Left cardiac atrium (tissue), 4 donors: ENCODE data around the gene GTF2H2C. TPM values are rescaled to one million over a fixed set of nuclear protein-coding genes. Genes with fewer than 3 reads are reported as not detected.
A peak's percentile ranks its signal among the peaks of the same experiment; 100 is the strongest.
"Not testable (repeated sequence)": the region's sequence is repeated elsewhere in the genome, so short reads cannot be mapped to it uniquely, and the experiment has no call there.

ENCODE experiments used
- ATAC-seq, 2 donors: fragments of 200-7000 bp; cut with Tn5 transposase; one replicate each; pipeline ENCODE4 v1.9.1; 2020; ENCODE audit warnings: mild to moderate bottlenecking in 2 of 2, moderate library complexity in 2 of 2
- DNase-seq: peaks from one replicate; pipeline ENCODE4 v3.0.0-alpha.2; 2020
- intact Hi-C, 2 donors: fragments of 100-400 bp; cut with DNase I; formaldehyde crosslinking; loops; one replicate each; pipeline versions ENCODE4 v1.14.1 to v1.15.1; 2022 to 2023
- total RNA-seq, 2 donors: library from RNA; stranded (reverse); fragmentation: NEBNext Ultra II Directional; extraction: Animal tissue kit (Norgen Biotek cat#: 25700); gene quantifications; one replicate each; pipeline ENCODE4 v1.2.1, GENCODE V29; 2021
- donor health status: DM: no; HTN: yes; CAD: no.
- donor health status: DM: no; HTN: yes; CAD: no; lungs with severe emphysema.
- donor health status: DM: yes; HTN: yes; CAD: no.
- donor health status: Dilated cardiomyopathy.

The GTF2H2C gene
- total RNA-seq, 2 donors from 2014 or later, result 14.6 to 17.0 TPM

- DNase-seq, intact Hi-C loops, ATAC-seq: not testable (repeated sequence)
These were observed 15.4 kb upstream of the GTF2H2C start for GRCh38 chr5:69544602-69545001.

- intact Hi-C loops, DNase-seq: not testable (repeated sequence)
- peak; percentile 6 to 31 for ATAC-seq
These were observed 818 bp downstream of the GTF2H2C start for GRCh38 chr5:69560587-69561431.

- intact Hi-C loops, ATAC-seq, DNase-seq: not testable (repeated sequence)
These were observed 6.2 kb downstream of the GTF2H2C start for GRCh38 chr5:69566172-69566571.

GRCh38 chr5:69568072-69568471, 8.1 kb downstream of the GTF2H2C start:
- ATAC-seq, DNase-seq, intact Hi-C loops: not testable (repeated sequence)

GRCh38 chr5:69583356-69583755, 23.4 kb downstream of the GTF2H2C start:
- intact Hi-C loops, DNase-seq, ATAC-seq: not testable (repeated sequence)

GRCh38 chr5:69596114-69596840, 36.3 kb downstream of the GTF2H2C start:
- peak; percentile 65 to 89 for ATAC-seq
- intact Hi-C loops, DNase-seq: not testable (repeated sequence)

GRCh38 chr5:69601947-69602346, 42.0 kb downstream of the GTF2H2C start:
- DNase-seq, ATAC-seq, intact Hi-C loops: not testable (repeated sequence)

GRCh38 chr5:69606839-69607238, 46.8 kb downstream of the GTF2H2C start:
- peak; percentile 48 to 56 for ATAC-seq
- intact Hi-C loops, DNase-seq: not testable (repeated sequence)

- intact Hi-C loops, DNase-seq, ATAC-seq: not testable (repeated sequence)
These were observed 47.8 kb downstream of the GTF2H2C start for GRCh38 chr5:69607750-69608149.

- intact Hi-C loops, result not testable (repeated sequence)
These were observed 49.0 kb downstream of the GTF2H2C start for GRCh38 chr5:69608861-69609496.

GRCh38 chr5:69614843-69615242, 54.9 kb downstream of the GTF2H2C start:
- DNase-seq, intact Hi-C loops, ATAC-seq: not testable (repeated sequence)

More at GRCh38 chr5:69608861-69609496, 49.0 kb downstream of the GTF2H2C start:
- DNase-seq, result not testable (repeated sequence)
- ATAC-seq, result peak; percentile 12 to 37

GRCh38 chr5:69631879-69632278, 71.9 kb downstream of the GTF2H2C start:
- DNase-seq, result peak; percentile 4
- intact Hi-C loops, ATAC-seq: not testable (repeated sequence)

Other genes starting within 250 kb of the GTF2H2C start
- 1 to 10 TPM; 3.5 to 3.7 TPM for gene CCDC125, start 227.4 kb upstream of the GTF2H2C start, total RNA-seq
- 10 to 100 TPM; 34.4 to 36.1 TPM for gene AK6, start 190.7 kb upstream of the GTF2H2C start, total RNA-seq
- 10 to 100 TPM; 31.2 to 42.1 TPM for gene TAF9, start 190.7 kb upstream of the GTF2H2C start, total RNA-seq
- gene RAD17, start 190.4 kb upstream of the GTF2H2C start, total RNA-seq, result 10 to 100 TPM; 15.0 to 17.4 TPM
- 1 to 10 TPM; 2.0 to 2.2 TPM for gene MARVELD2, start 145.1 kb upstream of the GTF2H2C start, total RNA-seq
- gene OCLN, start 67.4 kb upstream of the GTF2H2C start, total RNA-seq, result 1 to 10 TPM; 1.7 to 2.0 TPM